H1 (cell line): ENCODE results near the gene EHD4. TPM values are rescaled to one million over a fixed set of nuclear protein-coding genes. Genes with fewer than 3 reads are reported as not detected.

Experiments used
- CTCF ChIA-PET: fragments of 300-600 bp; sonication (Branson Sonifier 250); formaldehyde crosslinking; loops from one replicate; lab custom pipeline; 2021; ENCODE audit not compliant: partially characterized antibody; lab: Charles Lee
- POLR2A ChIA-PET: fragments of 300-600 bp; sonication (Branson Sonifier 250); formaldehyde crosslinking; loops from one replicate; lab custom pipeline; 2021; ENCODE audit warnings: inconsistent platforms; ENCODE audit not compliant: partially characterized antibody; lab: Charles Lee
- DNase-seq, 2 experiments: peaks; one replicate each; pipeline versions ENCODE4 v3.0.0 to v3.0.0-alpha.2; 2010 to 2022; ENCODE audit warnings: low spot score in 2 of 2, low read depth in 1 of 2, mixed read lengths in 1 of 2
- FAIRE-seq: peaks from 2 replicates; lab custom pipeline; 2011; peaks lifted over from hg19 to GRCh38; lab: Jason Lieb, UNC
- H2AFZ ChIP-seq: 2 replicates; pipeline ENCODE4 v1.8.1; 2012; ENCODE audit warnings: low read length, inconsistent platforms
- H2AK5ac ChIP-seq: 2 replicates; pipeline ENCODE4 v1.6.1; 2013; ENCODE audit warnings: low read depth, low read length
- H2BK120ac ChIP-seq: replicated peaks from 2 replicates; pipeline ENCODE3; 2013; ENCODE audit warnings: low read depth, low read length, inconsistent platforms
- H2BK12ac ChIP-seq: 2 replicates; pipeline ENCODE4 v1.6.1; 2013; ENCODE audit warnings: low read depth, low read length
- H2BK15ac ChIP-seq: 2 replicates; pipeline ENCODE4 v1.6.1; 2013; ENCODE audit warnings: low read length
- H2BK20ac ChIP-seq: 2 replicates; pipeline ENCODE4 v1.6.1; 2013; ENCODE audit warnings: low read length
- H2BK5ac ChIP-seq: 2 replicates; pipeline ENCODE4 v1.6.1; 2013; ENCODE audit warnings: low read depth, low read length
- H3K14ac ChIP-seq: 2 replicates; pipeline ENCODE4 v1.6.1; 2013; ENCODE audit warnings: inconsistent platforms; ENCODE audit not compliant: insufficient read length
- H3K18ac ChIP-seq: 2 replicates; pipeline ENCODE4 v1.6.1; 2013; ENCODE audit warnings: low read length; ENCODE audit errors: extremely low read depth
- H3K23ac ChIP-seq: 2 replicates; pipeline ENCODE4 v1.6.1; 2013; ENCODE audit warnings: inconsistent platforms; ENCODE audit not compliant: insufficient read length
- H3K23me2 ChIP-seq: 2 replicates; pipeline ENCODE4 v1.6.1; 2013; ENCODE audit warnings: low read depth, low read length
- H3K27ac ChIP-seq: 2 replicates; pipeline ENCODE4 v1.6.1; 2011; ENCODE audit warnings: low read depth, low read length, inconsistent platforms
- H3K27me3 ChIP-seq, 4 experiments: replicated peaks in 1 of 4; 1 replicate in 1 of 4; 2 replicates in 3 of 4; pipeline versions ENCODE4 v1.6.1 to v1.8.1; 2011 to 2013; ENCODE audit warnings: low read length in 3 of 4, mild to moderate bottlenecking in 3 of 4, inconsistent platforms in 2 of 4, mixed read lengths in 2 of 4, moderate library complexity in 1 of 4; ENCODE audit not compliant: control insufficient read depth in 3 of 4, insufficient read depth in 3 of 4; ENCODE audit errors: extremely low read depth in 1 of 4
- H3K36me3 ChIP-seq, 4 experiments: 2 replicates each; pipeline versions ENCODE4 v1.6.1 to v1.8.1; 2011 to 2013; ENCODE audit warnings: mild to moderate bottlenecking in 4 of 4, low read length in 3 of 4, moderate library complexity in 2 of 4, control low read depth in 1 of 4, inconsistent platforms in 1 of 4; ENCODE audit not compliant: insufficient read depth in 4 of 4, control insufficient read depth in 2 of 4
- H3K4ac ChIP-seq: replicated peaks from 2 replicates; pipeline ENCODE3; 2013; ENCODE audit warnings: low read length, low read depth, mixed read lengths, inconsistent platforms; ENCODE audit not compliant: insufficient read length
- H3K4me1 ChIP-seq, 4 experiments: replicated peaks in 1 of 4; 1 replicate in 1 of 4; 2 replicates in 3 of 4; pipeline versions ENCODE4 v1.6.1 to v1.8.1; 2011 to 2013; ENCODE audit warnings: low read length in 3 of 4, inconsistent platforms in 2 of 4, mixed read lengths in 1 of 4; ENCODE audit not compliant: insufficient read depth in 4 of 4, control insufficient read depth in 3 of 4
- H3K4me2 ChIP-seq, 2 experiments: 2 replicates each; pipeline versions ENCODE4 v1.6.1 to v1.8.1; 2011 to 2013; ENCODE audit warnings: low read depth in 2 of 2, low read length in 2 of 2, control low read depth in 1 of 2, inconsistent platforms in 1 of 2, mild to moderate bottlenecking in 1 of 2; ENCODE audit not compliant: insufficient read depth in 1 of 2
- H3K4me3 ChIP-seq, 4 experiments: fragments of 200-600, 300-600 bp in 1 of 4; sonication (generic), shearing (Covaris generic), sonication (Bioruptor Twin) in 1 of 4; 2 replicates each; pipeline versions ENCODE4 v1.5.1 to v1.8.1; 2011 to 2016; ENCODE audit warnings: low read length in 4 of 4, low read depth in 3 of 4, control low read depth in 2 of 4, inconsistent platforms in 2 of 4, mild to moderate bottlenecking in 2 of 4, mixed read lengths in 1 of 4, moderate library complexity in 1 of 4; ENCODE audit not compliant: insufficient read depth in 2 of 4; ENCODE audit errors: extremely low read depth in 1 of 4
- H3K56ac ChIP-seq: replicated peaks from 2 replicates; pipeline ENCODE3; 2013; ENCODE audit warnings: low read depth, mild to moderate bottlenecking, mixed read lengths, low read length, inconsistent platforms; ENCODE audit not compliant: insufficient read length
- H3K79me1 ChIP-seq: 2 replicates; pipeline ENCODE4 v1.6.1; 2013; ENCODE audit warnings: low read depth, low read length, control low read depth
- H3K79me2 ChIP-seq, 2 experiments: 2 replicates each; pipeline versions ENCODE4 v1.6.1 to v1.8.1; 2012 to 2013; ENCODE audit warnings: low read length in 2 of 2, mild to moderate bottlenecking in 2 of 2, inconsistent platforms in 1 of 2; ENCODE audit not compliant: insufficient read depth in 2 of 2, control insufficient read depth in 1 of 2
- H3K9ac ChIP-seq, 4 experiments: replicated peaks in 1 of 4; 1 replicate in 1 of 4; 2 replicates in 3 of 4; pipeline versions ENCODE4 v1.6.1 to v1.8.1; 2011 to 2013; ENCODE audit warnings: low read depth in 3 of 4, low read length in 3 of 4, control low read depth in 2 of 4, mild to moderate bottlenecking in 2 of 4, moderate library complexity in 2 of 4, inconsistent platforms in 1 of 4; ENCODE audit errors: extremely low read depth in 1 of 4
- H3K9me3 ChIP-seq, 2 experiments: 2 replicates each; pipeline versions ENCODE4 v1.6.1 to v1.8.1; 2012 to 2013; ENCODE audit warnings: mild to moderate bottlenecking in 2 of 2, moderate library complexity in 2 of 2, control low read depth in 1 of 2, inconsistent platforms in 1 of 2, low read depth in 1 of 2, low read length in 1 of 2, mixed read lengths in 1 of 2; ENCODE audit not compliant: insufficient read depth in 2 of 2
- H4K20me1 ChIP-seq, 2 experiments: replicated peaks in 1 of 2; 2 replicates each; pipeline versions ENCODE3 to v1.8.1; 2011 to 2013; ENCODE audit warnings: inconsistent platforms in 2 of 2, low read length in 2 of 2, mild to moderate bottlenecking in 1 of 2; ENCODE audit not compliant: insufficient read depth in 2 of 2, control insufficient read depth in 1 of 2
- H4K5ac ChIP-seq: 2 replicates; pipeline ENCODE4 v1.6.1; 2013; ENCODE audit warnings: low read length, low read depth, mixed read lengths, inconsistent platforms; ENCODE audit not compliant: insufficient read length
- H4K8ac ChIP-seq: 2 replicates; pipeline ENCODE4 v1.8.0; 2013; ENCODE audit warnings: mild to moderate bottlenecking, moderate library complexity, low read length, inconsistent platforms; ENCODE audit not compliant: insufficient read depth; ENCODE audit errors: extremely low read depth
- H4K91ac ChIP-seq: replicated peaks from 2 replicates; pipeline ENCODE3; 2013; ENCODE audit warnings: low read length, mixed read lengths, inconsistent platforms; ENCODE audit not compliant: insufficient read length
- ATF2 ChIP-seq: IDR thresholded peaks from 2 replicates; pipeline ENCODE4 v1.6.1; 2012; ENCODE audit warnings: low read length, inconsistent platforms
- CBX8 ChIP-seq: fragments of 300-800, 300-1000 bp; sonication (generic); IDR thresholded peaks from 2 replicates; pipeline ENCODE4 v1.7.1; 2016; ENCODE audit warnings: low read depth, low read length, borderline replicate concordance
- CHD1 ChIP-seq: IDR thresholded peaks from 2 replicates; pipeline ENCODE4 v1.6.1; 2012; ENCODE audit warnings: low read depth, low read length, improper control_type of control experiment
- CTBP2 ChIP-seq: IDR thresholded peaks from 2 replicates; pipeline ENCODE4 v1.7.0; 2011; ENCODE audit warnings: borderline replicate concordance, mild to moderate bottlenecking, moderate library complexity, mixed read lengths, low read length; ENCODE audit not compliant: insufficient read depth, insufficient read length
- EGR1 ChIP-seq: IDR thresholded peaks from 2 replicates; pipeline ENCODE4 v1.6.1; 2011; ENCODE audit warnings: low read depth, low read length, borderline replicate concordance
- JUND ChIP-seq: IDR thresholded peaks from 2 replicates; pipeline ENCODE4 v1.6.1; 2011; ENCODE audit warnings: mild to moderate bottlenecking, improper control_type of control experiment, low read length
- MAFK ChIP-seq: IDR thresholded peaks from 2 replicates; pipeline ENCODE4 v1.6.1; 2012; ENCODE audit warnings: low read depth, mild to moderate bottlenecking, improper control_type of control experiment, low read length
- POU5F1 ChIP-seq: IDR thresholded peaks from 2 replicates; pipeline ENCODE4 v1.6.1; 2011; ENCODE audit warnings: low read depth, mild to moderate bottlenecking, low read length, moderate library complexity
- SRF ChIP-seq: IDR thresholded peaks from 2 replicates; pipeline ENCODE4 v1.6.1; 2011; ENCODE audit warnings: mild to moderate bottlenecking, low read depth, low read length, moderate library complexity
- WGBS, 2 experiments: shearing (Covaris generic) in 1 of 2; methylation state at CpG; one replicate each; pipeline versions ENCODE4 v1.1.6 to v1.1.7; 2013 to 2015; ENCODE audit warnings: low lambda C conversion rate in 2 of 2, mixed read lengths in 2 of 2, inconsistent platforms in 1 of 2, low coverage in 1 of 2, missing lambda C conversion rate in 1 of 2; ENCODE audit not compliant: insufficient replicate concordance in 2 of 2, insufficient coverage in 1 of 2, insufficient read length in 1 of 2; ENCODE audit errors: extremely low coverage in 1 of 2, missing lambda C conversion rate in 1 of 2; 5-methylcytosine and 5-hydroxymethylcytosine counted together
- polyA plus RNA-seq, 7 experiments: library from polyadenylated mRNA; depleted of rRNA in 3 of 7; stranded (reverse) in 5 of 7; unstranded in 2 of 7; fragments of >200 nt in 5 of 7; fragments of 200-250 nt in 2 of 7; gene quantifications; 1 replicate in 5 of 7; 2 replicates in 1 of 7; 4 replicates in 1 of 7; pipeline versions ENCODE4 v1.2.1 to v1.2.3, GENCODE V29; 2011 to 2013; ENCODE audit warnings: missing spikeins in 2 of 7, mixed read lengths in 2 of 7
- total RNA-seq: library from RNA; stranded (reverse); fragmentation: NEBNext Ultra II Directional; extraction: Animal tissue kit (Norgen Biotek cat#: 25700); gene quantifications from 2 replicates; pipeline ENCODE4 v1.2.1, GENCODE V29; 2021

Gene EHD4
- total and polyA plus RNA-seq, 2 of the 8 experiments (the other 6 are each of a cell fraction or from before 2014, with no cell fraction given), result 17.5 to 24.5 TPM

- no peak overlapping the region for H2BK120ac ChIP-seq
- H4K91ac ChIP-seq, result no peak overlapping the region
- no peaks in the 10 kb centered on the region for H3K36me3 ChIP-seq
- H3K79me1 ChIP-seq, result no peaks in the 10 kb centered on the region
- H2BK5ac ChIP-seq, result no peak overlapping the region
- no peak overlapping the region for H3K9ac ChIP-seq
- H3K79me2 ChIP-seq, result no peaks in the 10 kb centered on the region
- H3K23me2 ChIP-seq, result no peaks in the 10 kb centered on the region
- CTCF ChIA-PET, result interaction anchor here (0.7 to 16.4 kb wide), 28 partner anchors 11 to 159 kb away, joined by 3 to 252 read pairs (median 8); partner anchors contain the start of gene EHD4
- H3K4me2 ChIP-seq, result no peak overlapping the region
- 65% methylated on average over 7 of the region's 7 CpGs; no CpG with 5 or more reads in 1 of the 2 experiments for WGBS, 2 experiments
- POLR2A ChIA-PET, result interaction anchor here (0.8 to 3.1 kb wide), 4 partner anchors 18 to 71 kb away, joined by 3 to 14 read pairs (median 4); partner anchors contain the start of gene EHD4
- no peaks in the 10 kb centered on the region for H3K9me3 ChIP-seq
- no peak overlapping the region for H4K8ac ChIP-seq
- no peak overlapping the region for H2AK5ac ChIP-seq
- no peak overlapping the region for H2AFZ ChIP-seq
- TF ChIP-seq POU5F1 (no peak), MAFK (no peak), CTBP2 (no peak), CBX8 (no peak), SRF (no peak), EGR1 (no peak), JUND (no peak), ATF2 (no peak), CHD1 (no peak)
- TF ChIP-seq, all 59 proteins: peak for 0
- Histone ChIP-seq H2BK15ac (no peak overlapping the region), H3K4me1 (peaks cover 0 to 5% (median 1%) of the 10 kb centered on the region in 4 experiments; a peak in 4 of 7 replicates), H3K18ac (no peak overlapping the region), H2BK20ac (no peak overlapping the region), H3K4me3 (no peak overlapping the region), H3K27ac (no peak overlapping the region), H2BK12ac (no peak overlapping the region), H3K14ac (no peak overlapping the region), H3K23ac (no peak overlapping the region), H3K56ac (no peak overlapping the region), H4K20me1 (no peaks in the 10 kb centered on the region), H3K4ac (no peak overlapping the region), H3K27me3 (no peaks in the 10 kb centered on the region), H4K5ac (no peak overlapping the region)
- FAIRE-seq (no peak), DNase-seq (no peak)
These were observed 17.9 kb upstream of the EHD4 start for GRCh38 chr15:41990243-41990605.
